ENCODE measurements around the gene NDUFA3. TPM values are rescaled to one million over a fixed set of nuclear protein-coding genes. Genes with fewer than 3 reads are reported as not detected.

NDUFA3 gene
- total and polyA plus RNA-seq, 8 donors, result 27.7 to 166 (median 50.5) TPM

- ATAC-seq (no peak), DNase-seq (no peak), FAIRE-seq (no peak)
- Histone ChIP-seq H3K27ac (no peak overlapping the region), H3K9me3 (no peaks in the 10 kb centered on the region), H3K4me3 (no peak overlapping the region), H3K4me1 (no peaks in the 10 kb centered on the region), H3K27me3 (no peaks in the 10 kb centered on the region), H3K36me3 (no peaks in the 10 kb centered on the region)
- intact Hi-C loops (cut with DNase I), result no loop called here
- 69 to 83% methylated on average over 10 of the region's 10 CpGs for WGBS, 2 donors
- TF ChIP-seq CTCF (IDR thresholded peaks at IDR 0.05), result no peak
Observed at GRCh38 chr19:54073829-54074228, 28.8 kb upstream of the NDUFA3 start.

- Histone ChIP-seq H3K27ac (no peak overlapping the region), H3K4me1 (no peaks in the 10 kb centered on the region), H3K36me3 (no peaks in the 10 kb centered on the region), H3K4me3 (no peak overlapping the region), H3K9me3 (no peaks in the 10 kb centered on the region), H3K27me3 (no peaks in the 10 kb centered on the region)
- no peak for ATAC-seq
- no peak for DNase-seq
- intact Hi-C loops (cut with DNase I), result no loop called here
- WGBS, 2 donors, result 61 to 71% methylated on average over 9 of the region's 9 CpGs
- no peak for FAIRE-seq
- TF ChIP-seq CTCF (IDR thresholded peaks at IDR 0.05), result no peak
Observed at GRCh38 chr19:54074851-54075250, 27.8 kb upstream of the NDUFA3 start.

- Histone ChIP-seq H3K36me3 (no peaks in the 10 kb centered on the region), H3K9me3 (no peaks in the 10 kb centered on the region), H3K27ac (no peak overlapping the region), H3K27me3 (no peaks in the 10 kb centered on the region), H3K4me1 (no peaks in the 10 kb centered on the region), H3K4me3 (no peak overlapping the region)
- no peak for FAIRE-seq
- no peak for ATAC-seq
- no peak for DNase-seq
- whole genome bisulfite sequencing, 2 donors, result 64 to 76% methylated on average over 5 of the region's 5 CpGs
- intact Hi-C loops (cut with DNase I), result no loop called here
- TF ChIP-seq CTCF (IDR thresholded peaks at IDR 0.05), result no peak
Observed at GRCh38 chr19:54077334-54077733, 25.3 kb upstream of the NDUFA3 start.

- H3K36me3 ChIP-seq, result no peaks in the 10 kb centered on the region
- WGBS, 2 donors, result 58 to 73% methylated on average over 7 of the region's 7 CpGs
- FAIRE-seq (no peak), ATAC-seq (no peak), DNase-seq (no peak)
- no peak for TF ChIP-seq CTCF (IDR thresholded peaks at IDR 0.05)
- H3K27me3 ChIP-seq, result no peaks in the 10 kb centered on the region
- no peak within 1 kb of the TSS for H3K27ac ChIP-seq
- intact Hi-C loops (cut with DNase I), result no loop called here
- no peak within 1 kb of the TSS for H3K4me3 ChIP-seq
- H3K9me3 ChIP-seq, result no peaks in the 10 kb centered on the region
- H3K4me1 ChIP-seq, result no peaks in the 10 kb centered on the region
Observed at GRCh38 chr19:54081032-54081431, 21.6 kb upstream of the NDUFA3 start, which contains the start of gene TARM1. TSS of gene TARM1 (minus strand) at chr19:54081365. CDS start at chr19:54081340, 25 bp downstream.

- Histone ChIP-seq H3K4me1 (no peaks in the 10 kb centered on the region), H3K36me3 (no peaks in the 10 kb centered on the region), H3K9me3 (no peaks in the 10 kb centered on the region), H3K27ac (no peak overlapping the region), H3K4me3 (no peak overlapping the region), H3K27me3 (no peaks in the 10 kb centered on the region)
- intact Hi-C loops (cut with DNase I), result no loop called here
- ATAC-seq (no peak), FAIRE-seq (no peak), DNase-seq (no peak)
- no peak for TF ChIP-seq CTCF (IDR thresholded peaks at IDR 0.05)
- 78 to 81% methylated on average over 3 of the region's 3 CpGs for WGBS, 2 donors
Observed at GRCh38 chr19:54084410-54084809, 18.2 kb upstream of the NDUFA3 start.

Measured in pancreas (tissue), 10 donors.